ENCODE results near the gene ENTPD2. TPM values are rescaled to one million over a fixed set of nuclear protein-coding genes. Genes with fewer than 3 reads are reported as not detected.
"Not testable (repeated sequence)": the region's sequence is repeated elsewhere in the genome, so short reads cannot be mapped to it uniquely, and the experiment has no call there.

Gene ENTPD2
- total RNA-seq, 2 donors from 2014 or later = 9.8 to 10.9 TPM

GRCh38 chr9:137006116-137007003 is 47.5 kb downstream of the ENTPD2 start:
- Histone ChIP-seq H3K27me3 (replicated peaks; ENCODE audit: insufficient read depth) (no peaks in the 10 kb centered on the region), H3K36me3 (no peaks in the 10 kb centered on the region), H3K4me1 (replicated peaks) (no peaks in the 10 kb centered on the region), H3K27ac (no peak overlapping the region), H3K4me3 (no peak overlapping the region), H3K9me3 (no peaks in the 10 kb centered on the region)
- intact Hi-C loops (cut with DNase I) = no loop called here
- WGBS = 79% methylated on average over 24 of the region's 24 CpGs
- no peak for DNase-seq (ENCODE audit: low spot score)
- no peak for TF ChIP-seq POLR2AphosphoS5 (IDR thresholded peaks at IDR 0.05)
- TF ChIP-seq CTCF (IDR thresholded peaks at IDR 0.05) = no peak
- no peak for TF ChIP-seq POLR2A (IDR thresholded peaks at IDR 0.05)

DNA sequence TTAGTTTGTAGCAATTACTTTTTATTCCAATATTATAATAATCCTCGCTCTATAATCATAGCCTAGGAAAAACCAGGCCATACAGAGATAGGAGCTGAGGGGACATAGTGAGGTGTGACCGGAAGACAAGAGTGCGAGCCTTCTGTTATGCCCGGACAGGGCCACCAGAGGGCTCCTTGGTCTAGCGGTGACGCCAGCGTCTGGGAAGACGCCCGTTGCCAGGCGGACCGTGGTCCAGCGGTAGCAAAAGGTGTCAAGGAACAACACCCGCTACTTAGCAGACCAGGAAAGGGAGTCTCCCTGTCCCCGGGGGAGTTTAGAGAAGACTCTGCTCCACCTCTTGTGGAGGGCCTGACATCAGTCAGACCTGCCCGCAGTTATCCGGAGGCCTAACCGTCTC is 49.6 kb downstream of the ENTPD2 start:
- H3K36me3 ChIP-seq; H3K27ac ChIP-seq; H3K4me3 ChIP-seq; intact Hi-C loops (cut with DNase I); H3K4me1 ChIP-seq (replicated peaks); H3K9me3 ChIP-seq; H3K27me3 ChIP-seq (replicated peaks; ENCODE audit: insufficient read depth); DNase-seq (ENCODE audit: low spot score): not testable (repeated sequence)
- peak in 2 of 4 experiments; percentile 43 to 54 for TF ChIP-seq CTCF (IDR thresholded peaks at IDR 0.05)
- 52% methylated on average over 15 of the region's 17 CpGs for WGBS

- TF ChIP-seq POLR2A (IDR thresholded peaks at IDR 0.05) (no peak), CTCF (IDR thresholded peaks at IDR 0.05) (no peak), POLR2AphosphoS5 (IDR thresholded peaks at IDR 0.05) (no peak)
- intact Hi-C loops (cut with DNase I) = no loop called here
These were observed 51.2 kb downstream of the ENTPD2 start for GRCh38 chr9:137002646-137003041.

GRCh38 chr9:137001857-137002645 is 51.8 kb downstream of the ENTPD2 start:
- Histone ChIP-seq H3K4me3 (no peak overlapping the region), H3K36me3 (no peaks in the 10 kb centered on the region), H3K4me1 (replicated peaks) (no peaks in the 10 kb centered on the region), H3K27ac (no peak overlapping the region), H3K9me3 (no peaks in the 10 kb centered on the region), H3K27me3 (replicated peaks; ENCODE audit: insufficient read depth) (no peaks in the 10 kb centered on the region)
- DNase-seq (ENCODE audit: low spot score) = no peak
- intact Hi-C loops (cut with DNase I) = no loop called here
- WGBS = 84% methylated on average over 20 of the region's 20 CpGs
- TF ChIP-seq CTCF (IDR thresholded peaks at IDR 0.05) = no peak
- no peak for TF ChIP-seq POLR2AphosphoS5 (IDR thresholded peaks at IDR 0.05)
- no peak for TF ChIP-seq POLR2A (IDR thresholded peaks at IDR 0.05)

More at GRCh38 chr9:137002646-137003041, 51.2 kb downstream of the ENTPD2 start:
- no peak for DNase-seq (ENCODE audit: low spot score)
- no peaks in the 10 kb centered on the region for H3K9me3 ChIP-seq
- 85% methylated on average over 10 of the region's 10 CpGs for WGBS
- no peak overlapping the region for H3K27ac ChIP-seq
- H3K4me1 ChIP-seq (replicated peaks) = no peaks in the 10 kb centered on the region
- no peak overlapping the region for H3K4me3 ChIP-seq
- H3K27me3 ChIP-seq (replicated peaks; ENCODE audit: insufficient read depth) = no peaks in the 10 kb centered on the region
- no peaks in the 10 kb centered on the region for H3K36me3 ChIP-seq
